NCI-H2196 treated with DMSO at 0.1 percent for 48 hours (cell line): Measurements from ENCODE around the gene LILRA5.
"Not testable (repeated sequence)": the region's sequence is repeated elsewhere in the genome, so short reads cannot be mapped to it uniquely, and the experiment has no call there.

Source experiments
- DNase-seq: peaks from one replicate; lab custom pipeline; 2025; ENCODE audit not compliant: unreplicated experiment; lab: John Stamatoyannopoulos, UW

The LILRA5 gene

GRCh38 chr19:54307389-54308020 is 5.5 kb downstream of the LILRA5 start:
- DNase-seq, result no peak

- no peak for DNase-seq
Observed at GRCh38 chr19:54305141-54305540, 7.8 kb downstream of the LILRA5 start.

- DNase-seq, result no peak
Observed at GRCh38 chr19:54302257-54302656, 10.7 kb downstream of the LILRA5 start.

- no peak for DNase-seq
Observed at GRCh38 chr19:54299515-54299914, 13.5 kb downstream of the LILRA5 start.

GRCh38 chr19:54299126-54299498 is 13.9 kb downstream of the LILRA5 start:
- no peak for DNase-seq

- DNase-seq, result no peak
Observed at GRCh38 chr19:54298357-54299125, 14.4 kb downstream of the LILRA5 start.

- no peak for DNase-seq
Observed at GRCh38 chr19:54297759-54298305, 15.1 kb downstream of the LILRA5 start.

GRCh38 chr19:54294539-54294938 is 18.4 kb downstream of the LILRA5 start:
- DNase-seq, result no peak

GRCh38 chr19:54289160-54289559 is 23.8 kb downstream of the LILRA5 start:
- DNase-seq, result not testable (repeated sequence)

GRCh38 chr19:54287456-54287855 is 25.5 kb downstream of the LILRA5 start:
- no peak for DNase-seq

GRCh38 chr19:54286283-54286682 is 26.7 kb downstream of the LILRA5 start:
- DNase-seq, result not testable (repeated sequence)

GRCh38 chr19:54285427-54286056 is 27.4 kb downstream of the LILRA5 start:
- not testable (repeated sequence) for DNase-seq

GRCh38 chr19:54282686-54283470 is 30.1 kb downstream of the LILRA5 start:
- DNase-seq, result no peak

GRCh38 chr19:54281729-54282075 is 31.3 kb downstream of the LILRA5 start:
- not testable (repeated sequence) for DNase-seq

- DNase-seq, result no peak
Observed at GRCh38 chr19:54281007-54281728, 31.8 kb downstream of the LILRA5 start, which contains the start of gene LILRB2. Gene LILRB2 (minus strand): TSS chr19:54281110. CDS start chr19:54280496, 614 bp downstream.

- DNase-seq, result not testable (repeated sequence)
Observed at GRCh38 chr19:54280441-54280840, 32.5 kb downstream of the LILRA5 start.

GRCh38 chr19:54280025-54280424 is 32.9 kb downstream of the LILRA5 start:
- not testable (repeated sequence) for DNase-seq

GRCh38 chr19:54279406-54279962 is 33.5 kb downstream of the LILRA5 start:
- DNase-seq, result no peak

- DNase-seq, result not testable (repeated sequence)
Observed at GRCh38 chr19:54278571-54279195, 34.3 kb downstream of the LILRA5 start.

GRCh38 chr19:54278056-54278455 is 34.9 kb downstream of the LILRA5 start:
- not testable (repeated sequence) for DNase-seq
